KG1 (cell line): ENCODE results near the gene QSOX1.

Experiments used
- DNase-seq: peaks from one replicate; lab custom pipeline; 2025; lab: John Stamatoyannopoulos, UW

Gene QSOX1

DNA sequence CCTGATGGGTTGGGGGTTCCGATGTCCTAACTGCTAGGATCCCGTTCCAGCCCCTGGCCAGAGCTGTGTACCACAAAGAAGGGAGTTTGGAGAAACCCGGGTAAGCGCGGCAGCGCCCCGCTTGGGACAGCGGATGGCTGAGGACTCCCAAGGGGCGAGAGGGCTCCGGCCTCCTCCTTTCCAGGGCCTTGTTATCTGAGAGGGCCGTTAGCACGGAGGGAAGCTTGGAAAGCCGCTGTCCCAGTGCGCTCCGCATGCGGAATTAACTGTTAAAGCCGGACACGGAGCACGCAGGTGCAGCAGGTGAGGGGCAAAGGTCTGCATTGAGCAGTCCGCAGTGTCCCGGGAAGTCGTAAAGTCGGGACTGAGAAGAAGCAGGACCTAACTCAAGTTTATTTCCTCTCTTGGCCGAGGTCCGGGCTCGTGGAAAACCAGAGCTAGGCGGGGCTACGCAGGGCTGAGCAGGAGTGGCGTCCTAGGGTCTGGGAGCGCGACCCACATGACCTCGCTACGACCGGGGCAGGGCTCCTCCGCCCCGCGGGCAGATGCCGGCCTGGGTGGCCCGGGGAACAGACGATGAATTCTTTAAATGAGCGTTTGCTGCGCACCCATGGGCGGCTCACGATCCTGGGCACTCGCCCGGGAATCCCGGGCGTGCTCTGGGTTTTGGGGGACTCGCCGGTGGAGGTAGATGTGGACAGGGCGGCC is 79.9 kb downstream of the QSOX1 start:
- DNase-seq: no peak

DNA sequence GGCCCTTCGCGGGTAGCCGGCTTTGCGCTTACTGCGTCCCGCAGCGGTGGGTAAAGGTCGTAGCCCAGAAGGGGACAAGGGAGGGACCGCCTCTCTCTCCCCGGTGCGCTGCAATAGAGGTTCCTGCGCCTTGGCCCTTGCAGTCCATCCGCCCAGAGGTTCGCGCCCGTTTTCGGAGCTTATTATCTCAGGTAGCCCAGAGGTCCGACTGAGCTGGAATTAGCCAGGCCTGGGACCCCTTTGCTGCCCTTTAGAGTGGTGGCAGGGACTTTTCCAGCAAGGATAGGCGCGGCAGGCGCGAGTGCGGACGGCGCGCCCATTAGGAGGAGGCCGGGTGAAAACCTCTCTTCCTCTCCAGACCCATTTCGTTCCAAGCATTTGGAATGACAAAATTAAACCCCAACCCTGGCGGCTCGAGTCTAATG is 80.4 kb downstream of the QSOX1 start:
- no peak for DNase-seq

DNA sequence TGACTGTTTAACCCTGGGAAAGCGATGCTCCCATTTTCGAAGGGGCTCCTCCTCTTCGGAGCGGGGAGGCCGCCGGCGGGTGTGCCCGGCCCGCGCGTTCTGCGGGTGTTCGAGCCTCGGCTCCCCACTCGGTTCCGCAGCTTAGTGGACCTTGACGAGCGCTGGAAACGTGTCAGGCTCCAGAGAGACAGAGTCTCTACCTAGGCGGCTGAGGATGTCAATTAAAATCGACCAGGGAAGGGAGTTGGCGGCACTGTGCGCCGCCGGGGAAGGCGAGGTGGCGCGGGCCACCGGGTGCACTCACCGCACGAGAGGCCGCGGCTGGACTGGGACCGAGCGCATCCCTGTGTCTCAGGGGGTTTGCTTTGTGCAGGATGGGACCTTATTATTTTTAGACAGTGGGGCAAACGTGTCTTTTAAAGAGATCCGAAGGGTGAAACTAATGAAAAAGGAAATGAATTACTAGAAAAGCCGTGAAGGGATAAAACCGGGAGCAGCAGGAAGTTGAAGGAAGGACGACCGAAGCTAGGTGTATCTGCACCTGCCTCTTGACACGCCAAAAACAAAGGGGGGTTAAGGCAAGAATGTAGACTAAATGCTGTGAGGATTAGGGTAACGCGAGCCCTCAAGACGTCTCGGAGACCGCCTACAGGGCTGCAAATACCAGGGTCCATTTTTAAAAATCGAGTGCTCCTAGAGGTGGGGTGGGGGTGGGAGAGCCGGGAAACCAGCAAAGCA is 81.0 kb downstream of the QSOX1 start:
- DNase-seq: no peak

DNA sequence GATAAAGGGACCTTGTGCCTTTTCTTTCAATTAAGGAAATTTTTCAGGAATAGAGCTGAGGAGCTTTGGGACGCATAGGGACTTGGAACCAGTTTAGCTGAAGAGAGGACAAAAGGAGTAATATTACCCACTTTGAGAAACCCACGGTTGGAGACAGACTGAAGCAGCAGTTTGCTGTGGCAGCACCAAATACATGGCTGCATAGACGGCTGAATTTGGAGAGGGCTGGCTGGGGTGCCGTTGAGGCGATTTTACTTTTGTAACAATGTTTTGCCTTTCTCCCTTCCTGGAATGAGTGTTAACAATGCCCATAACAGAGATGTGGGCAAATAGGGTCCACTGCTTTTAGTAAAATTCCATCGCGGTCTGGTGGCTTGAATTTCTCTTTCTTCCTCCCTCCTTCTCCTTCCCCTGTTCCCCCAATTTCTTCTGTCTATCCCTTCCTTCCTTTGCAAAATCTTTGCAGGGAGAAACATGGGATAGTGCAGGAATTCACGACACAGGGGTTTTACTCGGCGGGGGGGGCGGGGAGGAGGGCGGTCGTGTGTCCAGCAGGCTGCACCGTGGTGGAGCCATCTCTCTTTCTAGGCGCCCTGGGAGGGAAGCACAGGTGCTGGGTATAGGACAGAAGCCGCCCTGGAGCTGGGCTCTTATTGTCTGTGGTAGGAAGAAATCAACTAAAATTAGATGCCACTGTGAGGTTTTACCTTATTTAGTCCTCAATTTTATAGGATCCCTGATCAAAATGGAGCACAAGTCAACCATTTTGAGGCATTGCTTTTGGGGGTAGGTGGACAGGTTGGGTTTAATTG is 82.2 kb downstream of the QSOX1 start:
- no peak for DNase-seq

DNA sequence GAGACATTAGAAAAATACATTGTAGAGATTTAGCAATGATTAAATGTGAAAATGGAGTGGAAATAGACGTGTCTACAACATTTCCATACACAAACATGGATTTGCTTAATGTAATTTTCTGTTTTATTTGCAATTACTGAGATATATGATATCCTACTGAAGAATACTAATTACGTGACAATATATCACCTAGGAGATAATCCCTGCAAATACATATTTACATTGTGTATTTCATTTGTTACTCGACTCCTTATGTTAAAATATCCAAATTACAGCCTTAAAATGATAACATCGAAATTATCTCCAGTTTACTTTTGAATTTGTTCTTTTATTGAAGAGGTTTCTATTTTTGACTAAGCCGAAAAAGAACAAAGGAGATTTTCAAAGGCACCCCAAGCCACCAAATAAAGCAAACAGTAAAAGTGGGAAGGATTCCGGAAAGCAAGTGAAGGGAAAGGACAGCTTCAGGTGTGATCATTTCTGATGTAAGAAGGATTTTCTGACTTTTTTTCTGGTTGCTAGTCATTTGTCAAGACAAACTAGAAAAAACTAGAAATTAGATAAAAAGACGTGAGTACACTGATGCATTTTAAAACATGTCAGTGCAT is 83.3 kb downstream of the QSOX1 start:
- no peak for DNase-seq

DNA sequence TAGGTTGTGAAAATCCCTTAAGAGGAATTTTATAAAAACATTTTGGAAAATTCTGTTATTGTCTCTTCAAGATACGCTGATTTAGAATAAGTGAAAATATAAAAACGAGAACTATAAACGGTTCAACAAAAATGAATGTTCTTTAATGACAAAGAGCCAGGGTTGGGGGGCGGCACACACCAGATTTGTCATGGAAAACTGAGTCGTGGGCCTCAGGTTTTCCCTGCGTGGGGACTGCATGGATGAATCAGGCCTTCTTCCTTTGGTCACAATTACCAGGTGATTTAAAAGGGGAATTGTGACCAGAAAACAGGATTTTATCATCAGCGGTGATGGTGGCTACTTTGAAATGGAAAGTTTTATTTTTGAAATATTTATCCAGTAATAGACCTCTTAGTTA is 84.0 kb downstream of the QSOX1 start:
- no peak for DNase-seq

DNA sequence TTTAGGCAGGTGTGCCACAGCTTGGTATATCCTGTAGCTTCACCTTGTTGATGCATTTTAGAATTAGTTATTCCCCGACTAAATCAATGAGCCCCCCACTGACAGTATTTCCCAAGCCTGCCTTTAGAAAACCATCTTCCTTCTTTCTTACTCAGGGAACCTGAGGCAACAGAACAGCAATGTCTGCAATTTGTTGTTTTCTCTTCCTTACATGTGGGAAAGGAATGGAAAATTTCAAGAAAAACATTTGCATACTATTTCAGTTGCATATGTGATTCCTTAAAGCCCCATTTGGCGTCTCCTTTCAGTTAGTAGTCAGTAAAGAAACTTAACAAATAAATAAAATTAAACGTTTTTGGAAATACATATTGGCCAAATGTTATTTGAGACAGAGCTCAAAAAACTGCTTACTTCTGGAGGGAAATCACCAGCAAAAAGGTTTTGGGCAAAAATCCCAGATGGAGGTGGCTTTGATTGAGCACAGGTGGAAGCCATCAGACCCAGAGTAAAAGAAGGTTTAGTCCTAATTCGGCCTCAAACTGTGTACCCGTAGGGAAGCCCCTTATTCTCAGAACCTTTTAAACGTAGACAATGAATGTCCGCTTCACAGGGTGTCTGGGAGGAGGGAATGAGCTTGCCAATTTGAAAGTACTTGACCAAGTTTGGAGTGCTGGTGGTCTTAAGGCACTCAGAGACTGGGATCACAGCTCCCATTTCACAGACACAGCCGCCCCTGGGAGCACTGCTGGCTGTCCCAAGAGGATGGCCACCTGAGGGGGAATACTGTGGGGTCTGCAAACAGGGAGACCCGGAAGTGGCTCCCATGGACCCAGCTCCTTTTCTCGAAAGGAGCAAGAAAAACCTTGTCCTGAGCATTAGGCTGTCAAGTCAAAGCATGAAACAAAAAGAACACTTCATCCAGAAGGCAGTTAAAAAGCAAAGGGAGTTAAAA is 84.8 kb downstream of the QSOX1 start:
- DNase-seq: no peak

DNA sequence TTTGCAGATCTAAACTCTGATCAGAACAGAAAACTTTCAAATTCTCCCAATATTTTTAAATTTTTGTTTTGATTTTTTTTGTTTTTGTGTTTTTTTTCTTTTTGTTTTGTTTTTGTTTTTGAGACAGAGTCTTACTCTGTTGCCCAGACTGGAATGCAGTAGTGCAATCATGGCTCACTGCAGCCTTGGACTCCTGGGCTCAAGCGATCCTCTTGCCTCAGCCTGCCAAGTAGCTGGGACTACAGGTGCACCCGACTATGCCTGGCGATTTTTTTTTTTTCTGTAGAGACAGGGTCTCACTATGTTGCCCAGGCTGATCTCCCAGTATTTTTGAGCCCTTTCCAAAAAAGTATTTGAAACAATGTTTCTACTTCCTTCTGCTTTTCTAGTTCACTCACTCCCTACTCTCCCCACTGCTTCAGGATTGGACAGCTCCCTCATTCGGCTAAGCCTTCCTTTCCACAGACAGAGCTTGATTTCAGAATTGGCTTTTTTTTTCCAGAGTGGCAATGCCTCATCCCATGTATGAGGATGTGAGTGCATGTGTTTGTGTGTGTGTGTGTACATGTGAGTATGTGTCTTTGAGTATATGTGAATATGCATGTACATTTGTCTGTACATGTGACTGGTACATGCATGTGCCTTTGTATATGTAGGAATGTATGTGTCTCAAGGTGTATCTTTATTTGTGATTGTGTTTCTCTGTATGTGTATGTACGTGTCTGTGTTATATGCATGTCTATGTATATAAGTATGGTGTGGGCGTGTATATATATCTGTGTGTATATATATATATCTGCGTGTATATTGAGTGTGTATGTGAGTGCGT is 87.3 kb downstream of the QSOX1 start:
- DNase-seq: no peak

DNA sequence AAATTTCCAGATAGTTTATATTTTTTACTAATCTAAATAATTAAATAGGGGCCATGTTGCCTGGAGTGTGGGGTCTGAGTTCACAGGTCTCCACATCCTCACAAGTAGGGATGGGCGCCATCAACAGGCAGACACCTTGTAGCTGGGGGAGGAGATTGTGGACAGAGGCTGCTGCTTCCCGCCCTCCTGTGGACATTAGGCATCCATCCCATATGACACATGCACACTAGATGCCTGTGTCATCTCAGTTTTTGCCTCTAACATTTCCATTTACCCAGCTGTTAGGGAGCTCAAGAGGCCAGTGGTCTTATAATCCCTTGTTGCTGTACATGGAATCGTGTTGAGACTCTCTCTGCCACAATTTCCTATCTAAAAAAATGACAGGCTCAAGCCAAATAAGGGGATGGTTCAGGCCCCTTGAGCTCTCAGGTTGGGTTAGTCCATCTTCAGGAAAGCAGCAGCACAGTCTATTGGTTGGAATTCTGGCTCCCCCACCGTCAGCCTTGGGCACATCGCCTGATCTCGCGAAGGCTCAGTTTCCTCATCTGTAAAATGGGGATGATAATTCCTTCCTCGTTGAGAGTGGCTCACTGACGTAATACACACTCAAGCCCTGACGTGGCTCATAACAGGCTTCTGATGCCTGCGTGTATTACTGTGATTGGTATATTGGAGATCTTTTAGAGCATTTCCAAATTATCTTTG is 89.0 kb downstream of the QSOX1 start:
- no peak for DNase-seq

DNA sequence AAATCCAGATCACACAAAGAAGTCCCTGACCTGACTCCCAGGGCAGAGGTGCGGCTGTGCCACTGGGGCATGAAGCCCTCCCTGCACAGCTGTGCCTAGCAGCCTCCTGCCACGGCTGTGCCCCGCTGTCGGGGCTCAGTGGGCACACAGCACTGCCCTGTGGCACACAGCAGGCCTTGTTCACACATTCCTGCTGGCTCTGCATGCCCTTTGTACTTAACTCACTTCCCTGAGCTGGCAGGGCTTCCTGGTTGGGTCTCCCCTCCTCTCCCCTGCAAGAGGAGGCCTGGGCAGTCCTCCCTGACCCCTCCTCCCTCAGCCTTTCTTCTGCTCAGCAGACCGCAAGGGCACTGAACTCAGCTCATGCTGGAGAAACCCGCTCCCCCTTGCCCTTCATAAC is 90.2 kb downstream of the QSOX1 start:
- DNase-seq: no peak

DNA sequence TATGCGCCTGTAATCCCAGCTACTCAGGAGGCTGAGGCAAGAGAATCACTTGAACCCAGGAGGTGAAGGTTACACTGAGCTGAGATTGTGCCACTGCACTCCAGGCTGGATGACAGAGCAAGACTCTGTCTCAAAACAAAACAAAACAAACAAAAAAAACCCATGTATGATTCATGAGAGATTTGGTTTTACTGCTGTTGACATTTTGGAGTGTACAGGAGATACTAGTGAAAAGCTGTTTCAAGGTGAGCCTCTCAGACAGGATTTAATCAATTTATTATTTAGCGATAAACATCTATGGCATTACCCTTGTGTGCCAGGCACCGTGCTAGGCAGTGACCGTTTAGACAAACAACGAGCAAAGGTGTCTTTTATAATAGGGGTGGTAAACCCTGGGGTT is 91.9 kb downstream of the QSOX1 start:
- no peak for DNase-seq

DNA sequence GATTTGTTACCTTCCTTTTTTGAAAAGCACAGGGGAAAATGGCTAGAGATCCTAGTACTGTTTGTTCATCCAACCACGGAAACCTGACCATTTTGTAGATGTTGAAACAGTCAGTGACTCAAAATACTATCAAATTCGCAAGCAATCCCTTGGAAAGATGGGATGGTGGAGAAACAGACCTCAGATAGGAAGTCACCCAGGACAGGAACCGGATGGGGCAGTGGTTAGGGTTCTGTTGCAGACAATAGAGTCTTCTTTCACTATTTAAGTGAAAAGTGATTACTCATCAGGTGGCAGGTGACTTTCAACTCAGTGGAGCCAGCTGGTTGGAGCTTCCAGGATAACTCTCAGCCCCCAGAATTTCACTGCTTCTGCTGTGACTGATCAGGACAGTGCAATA is 92.4 kb downstream of the QSOX1 start:
- no peak for DNase-seq

DNA sequence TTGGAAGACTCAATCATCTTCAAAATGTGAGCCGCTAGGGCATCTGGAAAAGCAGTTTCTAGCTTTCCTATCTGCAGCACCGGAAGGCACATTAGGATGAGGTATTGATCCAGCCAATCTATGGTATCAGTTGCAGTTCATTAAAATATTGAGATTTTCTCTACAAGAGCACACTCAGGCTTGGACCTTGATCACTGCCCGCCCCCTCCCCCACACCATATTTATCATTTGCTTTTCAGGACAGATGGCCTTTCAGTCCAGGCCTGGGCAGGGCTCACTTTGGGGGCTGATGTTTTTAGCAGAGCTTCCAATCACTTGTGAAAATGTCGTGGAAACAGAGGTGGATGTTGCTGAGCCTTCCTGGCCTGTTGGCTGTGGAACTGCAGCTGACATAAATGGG is 92.9 kb downstream of the QSOX1 start:
- DNase-seq: no peak

DNA sequence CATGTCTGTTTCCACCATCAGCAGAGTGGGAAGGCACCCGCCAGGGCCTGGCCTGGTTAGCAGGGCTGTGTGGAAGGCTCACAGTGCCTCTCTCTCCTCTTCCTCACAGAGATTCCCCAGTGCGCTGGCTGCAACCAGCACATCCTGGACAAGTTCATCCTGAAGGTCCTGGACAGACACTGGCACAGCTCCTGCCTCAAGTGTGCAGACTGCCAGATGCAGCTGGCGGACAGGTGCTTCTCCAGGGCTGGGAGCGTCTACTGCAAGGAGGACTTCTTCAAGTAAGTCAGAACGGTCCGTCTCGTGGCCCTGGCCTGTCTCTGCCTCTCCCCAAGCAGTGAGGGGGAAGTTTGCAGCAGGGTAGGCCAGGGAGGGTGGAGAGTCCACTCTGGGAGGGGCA is 93.5 kb downstream of the QSOX1 start:
- DNase-seq: no peak

DNA sequence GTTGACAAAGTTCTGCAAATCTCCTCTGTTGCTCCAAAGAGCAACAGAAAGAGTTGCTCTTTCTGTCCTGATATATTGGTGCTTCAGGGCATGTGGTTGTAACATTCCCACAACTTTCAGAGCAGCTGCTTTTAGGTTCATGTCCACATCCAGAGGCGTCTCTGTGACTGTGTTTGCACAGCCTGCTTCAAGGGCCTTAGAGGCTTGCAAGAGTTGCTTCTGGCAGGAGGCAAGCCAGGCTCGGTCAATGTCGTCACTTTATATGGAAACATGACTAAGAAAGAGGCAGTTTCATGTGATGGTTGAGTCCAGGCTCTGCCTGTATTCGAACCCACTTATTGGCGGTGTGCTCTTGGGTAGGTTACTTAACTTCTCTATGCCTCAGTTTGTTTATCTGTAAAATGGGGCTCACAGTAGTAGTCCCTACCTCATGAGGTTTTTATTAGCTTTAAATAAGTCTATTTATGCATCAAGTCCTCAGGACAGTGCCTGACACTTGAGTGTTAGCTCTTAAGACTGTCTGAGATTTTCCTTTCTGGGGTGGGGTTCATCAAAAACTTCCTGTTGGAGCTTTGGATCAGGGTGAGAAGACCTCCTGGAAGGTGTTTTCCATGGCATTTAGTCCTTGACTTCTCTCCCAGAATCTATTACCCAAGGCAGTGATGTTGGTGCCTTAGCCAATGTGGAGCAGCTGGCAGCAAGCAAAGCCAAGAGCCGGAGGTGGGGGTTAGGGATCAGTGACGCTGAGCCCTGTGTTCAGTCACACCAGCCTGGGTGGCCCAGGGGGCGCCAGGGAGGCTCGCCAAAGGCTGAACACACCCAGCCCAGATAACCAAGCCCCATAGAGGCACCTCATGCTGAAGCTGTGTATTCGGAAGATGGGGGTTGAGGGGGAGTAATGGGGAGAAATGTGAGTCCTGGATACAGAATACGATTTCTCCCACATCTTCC is 94.3 kb downstream of the QSOX1 start:
- DNase-seq: no peak

DNA sequence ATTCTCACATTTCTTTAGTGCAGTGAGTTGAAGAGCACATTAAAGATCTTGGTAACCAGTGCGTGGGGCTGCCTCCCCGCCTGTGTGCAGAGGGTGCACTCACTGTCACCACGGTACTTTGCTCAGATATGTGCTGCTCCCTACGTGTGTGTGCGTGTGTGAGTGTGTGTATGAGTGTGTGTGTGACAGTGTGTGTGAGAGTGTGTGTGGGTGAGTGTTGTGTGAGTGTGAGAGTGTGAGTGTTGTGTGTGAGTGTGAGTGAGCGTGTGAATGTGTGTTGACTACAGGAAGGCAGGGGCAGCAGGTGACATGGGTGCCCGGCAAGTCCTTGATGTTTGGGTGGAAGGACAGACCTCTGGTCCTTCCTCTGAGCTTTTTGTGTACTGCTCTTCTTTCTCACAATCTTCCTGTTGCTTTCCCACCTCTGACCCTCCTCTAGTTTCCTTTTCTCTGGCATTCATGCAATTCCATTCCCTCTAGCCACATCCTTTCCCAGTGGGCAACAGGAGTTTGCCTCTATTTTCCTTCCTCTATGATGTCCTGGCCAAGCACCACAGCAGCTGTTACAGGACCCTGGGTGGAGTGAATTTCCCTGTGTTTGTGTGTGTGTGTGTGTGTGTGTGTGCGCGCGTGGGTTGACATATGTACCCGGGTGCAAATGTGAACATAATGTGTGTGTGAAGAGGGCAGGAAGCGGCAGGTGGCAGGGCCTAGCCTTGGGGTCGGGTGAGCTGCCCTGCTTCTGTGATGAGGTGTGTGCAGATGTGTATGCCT is 95.2 kb downstream of the QSOX1 start:
- DNase-seq: no peak

DNA sequence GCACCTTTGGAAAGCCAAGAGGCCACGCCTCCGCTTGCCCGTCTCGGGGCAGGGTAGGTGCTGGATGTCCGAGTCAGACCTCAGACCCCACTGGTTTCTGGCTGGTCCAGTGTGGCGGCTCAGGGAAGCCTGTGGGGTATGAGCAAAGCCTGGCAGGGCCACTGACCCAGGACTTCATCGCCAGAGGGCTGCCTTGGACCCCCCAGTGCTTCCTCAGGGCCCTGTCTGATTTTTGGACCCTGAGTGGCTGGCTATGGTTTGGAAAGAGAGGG is 95.8 kb downstream of the QSOX1 start:
- no peak for DNase-seq

DNA sequence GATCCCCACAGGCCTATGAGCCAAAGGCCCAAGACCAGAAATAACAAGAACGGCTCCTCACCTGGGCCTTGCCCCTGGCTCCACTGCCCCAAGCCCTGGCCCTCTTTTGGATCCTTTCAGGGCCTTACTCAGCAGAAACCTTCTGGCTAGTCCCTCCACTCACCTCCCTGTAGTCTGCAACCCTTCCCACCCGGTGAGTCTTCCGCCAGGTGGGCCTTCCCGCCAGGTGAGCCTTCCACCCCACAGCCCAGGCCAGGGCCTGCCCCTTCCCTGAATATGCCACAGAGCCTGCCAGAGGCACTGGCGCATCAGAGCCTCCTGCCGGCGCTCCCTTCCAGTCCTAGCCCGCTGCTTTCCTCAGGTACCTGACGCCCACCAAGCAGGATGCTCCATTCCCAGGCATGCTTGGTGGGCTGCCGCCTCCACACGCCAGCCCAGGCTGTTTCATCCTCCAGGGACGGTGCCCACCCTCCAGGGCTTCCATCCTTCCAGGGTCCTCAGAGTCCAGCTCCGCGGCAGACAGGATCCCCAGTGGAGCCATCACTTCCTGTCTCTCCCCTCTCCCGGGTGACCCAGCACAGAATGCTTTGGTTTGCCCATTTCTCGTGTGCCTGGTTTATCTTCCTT is 96.3 kb downstream of the QSOX1 start:
- DNase-seq: no peak
